ENCODE data around the gene ACVR1. TPM values are rescaled to one million over a fixed set of nuclear protein-coding genes. Genes with fewer than 3 reads are reported as not detected.

Gene ACVR1
- total and polyA plus RNA-seq, 9 of the 15 experiments (the other 6 are each of a cell fraction or from before 2014, with no cell fraction given): 3.8 to 14.3 (median 6.9) TPM

DNA sequence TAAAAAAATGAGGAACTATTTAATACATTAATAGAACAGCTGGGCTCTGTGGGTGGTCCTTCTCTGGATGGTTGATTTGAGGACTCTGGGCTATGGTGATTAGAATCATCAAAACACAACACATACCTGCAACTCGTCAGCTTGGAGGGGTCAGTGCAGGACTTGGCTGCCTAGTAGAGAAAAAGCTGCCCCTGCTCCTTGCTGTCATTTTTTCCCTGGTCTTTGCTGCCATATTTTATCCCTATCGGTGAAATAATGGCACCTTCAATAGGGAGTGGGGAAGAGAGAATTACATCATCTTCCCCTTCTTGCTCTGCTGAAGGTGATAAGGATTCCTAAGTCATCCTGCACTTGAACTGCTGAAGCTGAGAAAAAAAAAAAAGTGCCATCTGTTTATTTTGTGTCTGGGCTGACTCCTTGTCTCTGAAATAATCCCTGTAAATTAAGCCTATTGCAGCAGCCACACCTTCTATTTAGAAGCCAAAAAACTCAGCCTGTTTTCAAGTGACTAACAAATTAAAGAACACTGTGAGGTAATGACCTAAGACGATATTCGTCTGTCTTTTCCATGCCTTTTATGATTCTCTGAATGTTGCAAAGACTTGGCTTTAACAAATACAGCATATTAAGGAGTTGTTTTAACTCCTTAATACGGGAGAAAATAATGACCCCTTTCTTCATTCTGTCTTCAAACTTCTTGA lies 89.3 kb downstream of the ACVR1 start (continued):
- TF ChIP-seq CBX3 (IDR thresholded peaks at IDR 0.05; ENCODE audit: borderline replicate concordance in 1 of 2, low read length in 2 of 2) (peak in 1 of 2 experiments; percentile 89; a peak in 2 of 3 replicates), KDM4B (IDR thresholded peaks at IDR 0.05; ENCODE audit: borderline replicate concordance in 2 of 2, low read depth in 1 of 2) (no peak), ZBTB1 (CRISPR knock-in tag; IDR thresholded peaks at IDR 0.05; ENCODE audit: borderline replicate concordance, low read depth) (no peak), ZNF311 (CRISPR knock-in tag; IDR thresholded peaks at IDR 0.05) (no peak), CCAR2 (IDR thresholded peaks at IDR 0.05; ENCODE audit: low read depth, low read length) (no peak), ZFP1 (CRISPR knock-in tag; IDR thresholded peaks at IDR 0.05) (no peak), ZNF232 (CRISPR knock-in tag; IDR thresholded peaks at IDR 0.05) (no peak), TAF7 (tag; IDR thresholded peaks at IDR 0.05) (no peak), ZNF217 (CRISPR knock-in tag; IDR thresholded peaks at IDR 0.05) (no peak), MTA3 (IDR thresholded peaks at IDR 0.05; ENCODE audit: borderline replicate concordance) (peak; percentile 74; the same call in 1 of the 2 replicates), CCNT2 (IDR thresholded peaks at IDR 0.05; ENCODE audit: borderline replicate concordance, extremely low read depth, insufficient read length, low read depth, low read length) (peak; percentile 66), BRD4 (IDR thresholded peaks at IDR 0.05) (peak; percentile 34; the same call in 1 of the 2 replicates), XRCC4 (IDR thresholded peaks at IDR 0.05; ENCODE audit: extremely low read depth, insufficient read depth, insufficient read length) (no peak), ATF1 (CRISPR knock-in tag; IDR thresholded peaks at IDR 0.05) (no peak), ATF1 (tag; IDR thresholded peaks at IDR 0.05) (peak; percentile 79), FOSL1 (tag; conservative IDR thresholded peaks at IDR 0.05) (peak; percentile 87), HCFC1 (IDR thresholded peaks at IDR 0.05; ENCODE audit: low read depth, low read length) (peak; percentile 28; the same call in 1 of the 2 replicates), TARDBP (IDR thresholded peaks at IDR 0.05) (peak; percentile 29; the same call in 1 of the 2 replicates), PRPF4 (IDR thresholded peaks at IDR 0.05; ENCODE audit: insufficient read depth, low read depth, low read length, poor library complexity, severe bottlenecking) (no peak), ZNF75A (CRISPR knock-in tag; IDR thresholded peaks at IDR 0.05) (no peak)
- TF ChIP-seq, protein P1, sequence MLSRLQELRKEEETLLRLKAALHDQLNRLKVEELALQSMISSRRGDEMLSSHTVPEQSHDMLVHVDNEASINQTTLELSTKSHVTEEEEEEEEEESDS (CRISPR knock-in tag; IDR thresholded peaks at IDR 0.05): no peak
- TF ChIP-seq, protein P2, sequence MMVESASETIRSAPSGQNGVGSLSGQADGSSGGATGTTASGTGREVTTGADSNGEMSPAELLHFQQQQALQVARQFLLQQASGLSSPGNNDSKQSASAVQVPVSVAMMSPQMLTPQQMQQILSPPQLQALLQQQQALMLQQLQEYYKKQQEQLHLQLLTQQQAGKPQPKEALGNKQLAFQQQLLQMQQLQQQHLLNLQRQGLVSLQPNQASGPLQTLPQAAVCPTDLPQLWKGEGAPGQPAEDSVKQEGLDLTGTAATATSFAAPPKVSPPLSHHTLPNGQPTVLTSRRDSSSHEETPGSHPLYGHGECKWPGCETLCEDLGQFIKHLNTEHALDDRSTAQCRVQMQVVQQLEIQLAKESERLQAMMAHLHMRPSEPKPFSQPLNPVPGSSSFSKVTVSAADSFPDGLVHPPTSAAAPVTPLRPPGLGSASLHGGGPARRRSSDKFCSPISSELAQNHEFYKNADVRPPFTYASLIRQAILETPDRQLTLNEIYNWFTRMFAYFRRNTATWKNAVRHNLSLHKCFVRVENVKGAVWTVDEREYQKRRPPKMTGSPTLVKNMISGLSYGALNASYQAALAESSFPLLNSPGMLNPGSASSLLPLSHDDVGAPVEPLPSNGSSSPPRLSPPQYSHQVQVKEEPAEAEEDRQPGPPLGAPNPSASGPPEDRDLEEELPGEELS (CRISPR knock-in tag; IDR thresholded peaks at IDR 0.05; ENCODE audit: borderline replicate concordance): no peak

All from K562 (cell line).